C4-2B (cell line): ENCODE results near the gene FBXO42.

Experiments
- ZFX ChIP-seq: fragments of 450-650 bp; IDR thresholded peaks from 2 replicates; pipeline ENCODE4 v1.6.1; 2017
- TF ChIP-seq, protein P1 (sequence below): fragments of 450-650 bp; conservative IDR thresholded peaks from 2 replicates; pipeline ENCODE4 v1.5.1; 2017; ENCODE audit warnings: mild to moderate bottlenecking

DNA sequence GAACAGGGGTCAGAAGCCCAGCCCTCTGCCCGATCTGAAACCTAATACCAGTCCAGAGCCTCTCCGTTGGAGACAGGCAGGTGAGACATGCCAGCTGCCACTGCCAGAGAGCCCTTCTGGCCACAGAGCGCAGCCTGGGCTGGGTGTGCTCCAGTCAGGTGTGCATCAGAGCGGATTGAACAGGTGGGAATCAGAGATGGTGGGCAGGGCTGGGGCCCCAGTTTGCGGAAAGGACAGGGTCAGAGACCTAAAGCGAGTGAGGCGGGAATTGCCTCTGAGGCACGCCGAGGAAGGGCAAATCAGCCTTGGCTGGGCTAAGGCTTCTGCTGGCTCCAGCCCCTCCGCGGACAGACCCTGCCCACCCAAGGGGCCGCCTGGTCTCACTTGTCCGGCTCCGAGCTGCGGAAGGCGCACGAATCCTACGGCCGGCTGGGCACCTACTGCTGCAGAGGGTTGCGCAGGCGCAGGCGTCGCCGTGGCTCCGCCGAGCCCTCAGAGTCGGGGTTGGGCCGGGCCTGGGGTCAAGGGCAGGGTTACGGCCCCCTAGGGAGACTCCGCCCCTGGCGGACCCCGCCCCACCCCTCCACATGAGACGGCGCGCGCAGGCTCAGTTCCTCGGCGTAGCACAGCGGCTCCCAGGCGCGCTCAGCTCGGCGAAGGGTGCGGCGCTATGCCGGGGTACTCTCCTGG, 125.6 kb downstream of the FBXO42 start:
- TF ChIP-seq, protein P1, sequence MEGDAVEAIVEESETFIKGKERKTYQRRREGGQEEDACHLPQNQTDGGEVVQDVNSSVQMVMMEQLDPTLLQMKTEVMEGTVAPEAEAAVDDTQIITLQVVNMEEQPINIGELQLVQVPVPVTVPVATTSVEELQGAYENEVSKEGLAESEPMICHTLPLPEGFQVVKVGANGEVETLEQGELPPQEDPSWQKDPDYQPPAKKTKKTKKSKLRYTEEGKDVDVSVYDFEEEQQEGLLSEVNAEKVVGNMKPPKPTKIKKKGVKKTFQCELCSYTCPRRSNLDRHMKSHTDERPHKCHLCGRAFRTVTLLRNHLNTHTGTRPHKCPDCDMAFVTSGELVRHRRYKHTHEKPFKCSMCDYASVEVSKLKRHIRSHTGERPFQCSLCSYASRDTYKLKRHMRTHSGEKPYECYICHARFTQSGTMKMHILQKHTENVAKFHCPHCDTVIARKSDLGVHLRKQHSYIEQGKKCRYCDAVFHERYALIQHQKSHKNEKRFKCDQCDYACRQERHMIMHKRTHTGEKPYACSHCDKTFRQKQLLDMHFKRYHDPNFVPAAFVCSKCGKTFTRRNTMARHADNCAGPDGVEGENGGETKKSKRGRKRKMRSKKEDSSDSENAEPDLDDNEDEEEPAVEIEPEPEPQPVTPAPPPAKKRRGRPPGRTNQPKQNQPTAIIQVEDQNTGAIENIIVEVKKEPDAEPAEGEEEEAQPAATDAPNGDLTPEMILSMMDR, result no peak
- no peak for TF ChIP-seq ZFX
